NCI-H82 (cell line): Measurements from ENCODE around the gene PPM1M.

Experiments
- DNase-seq: peaks from one replicate; lab custom pipeline; 2025; lab: John Stamatoyannopoulos, UW

PPM1M gene

DNA sequence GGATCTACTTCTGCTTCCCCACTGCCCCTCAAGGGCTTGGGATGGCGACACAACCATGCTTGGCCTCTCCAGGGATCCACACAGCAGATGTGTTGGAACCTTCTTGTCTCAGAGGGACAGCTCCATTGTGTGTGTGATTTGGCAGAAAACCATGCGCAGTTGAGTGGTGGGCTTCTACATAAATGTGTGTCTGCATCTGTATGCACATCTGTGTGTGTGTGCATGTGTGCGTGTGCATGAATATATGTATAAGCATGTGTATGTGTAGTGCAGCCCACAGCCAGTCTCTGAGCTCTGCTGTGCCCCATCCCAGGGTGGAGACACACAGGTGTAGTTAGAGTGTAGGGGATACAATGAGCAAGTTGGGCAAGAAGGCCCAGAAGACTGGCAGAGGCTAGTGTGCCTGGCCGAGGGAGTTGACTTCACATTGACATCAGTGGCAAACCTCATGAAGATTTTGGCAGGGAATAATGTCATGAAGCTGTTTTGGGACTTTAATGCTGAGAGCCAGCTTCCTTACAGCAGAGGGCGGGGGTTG, 50.2 kb downstream of the PPM1M start:
- no peak for DNase-seq

DNA sequence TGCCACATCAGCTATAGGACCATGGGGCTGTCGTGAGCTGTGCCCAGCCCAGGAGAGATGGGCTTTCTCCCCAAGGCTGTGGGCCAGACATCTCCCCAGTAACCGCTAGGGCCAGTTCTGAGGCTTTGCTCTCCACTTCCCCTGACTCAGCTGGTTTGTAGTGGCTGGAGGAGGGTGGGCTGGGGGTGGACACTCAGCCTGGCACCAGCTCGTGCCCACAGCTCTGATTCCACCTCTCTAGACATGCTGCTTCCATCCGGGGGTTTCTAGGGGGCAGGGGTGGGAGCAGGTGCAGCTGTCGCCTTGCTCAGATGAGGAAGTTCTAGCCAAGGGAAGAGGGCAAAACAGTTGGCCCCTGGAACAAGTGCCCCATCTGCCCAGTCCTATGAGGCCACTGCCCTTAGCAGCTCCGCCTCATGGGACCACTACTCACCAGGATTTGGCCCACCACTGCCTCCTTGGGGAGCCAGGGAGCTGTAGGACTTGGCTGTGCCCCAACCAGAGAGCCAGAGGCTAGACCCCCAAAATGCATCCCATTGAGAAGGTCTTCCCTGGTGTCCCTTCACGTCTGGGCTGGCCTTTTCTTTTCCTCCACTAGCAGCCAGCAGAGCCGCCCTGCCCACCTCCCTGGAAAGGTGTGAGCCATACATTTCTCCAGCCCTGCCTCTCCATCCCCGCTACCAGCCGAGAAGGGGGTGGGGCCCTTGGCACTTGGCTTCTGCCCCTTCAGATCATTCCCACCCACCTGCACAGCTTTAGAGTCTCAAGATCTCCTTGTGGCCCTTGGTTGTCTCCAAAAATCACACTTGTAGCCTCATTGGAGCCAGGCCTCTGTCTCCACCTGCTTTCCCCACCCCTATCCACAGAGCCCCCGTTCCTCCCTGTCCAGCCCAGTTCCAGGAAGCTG, 51.9 kb downstream of the PPM1M start:
- no peak for DNase-seq

DNA sequence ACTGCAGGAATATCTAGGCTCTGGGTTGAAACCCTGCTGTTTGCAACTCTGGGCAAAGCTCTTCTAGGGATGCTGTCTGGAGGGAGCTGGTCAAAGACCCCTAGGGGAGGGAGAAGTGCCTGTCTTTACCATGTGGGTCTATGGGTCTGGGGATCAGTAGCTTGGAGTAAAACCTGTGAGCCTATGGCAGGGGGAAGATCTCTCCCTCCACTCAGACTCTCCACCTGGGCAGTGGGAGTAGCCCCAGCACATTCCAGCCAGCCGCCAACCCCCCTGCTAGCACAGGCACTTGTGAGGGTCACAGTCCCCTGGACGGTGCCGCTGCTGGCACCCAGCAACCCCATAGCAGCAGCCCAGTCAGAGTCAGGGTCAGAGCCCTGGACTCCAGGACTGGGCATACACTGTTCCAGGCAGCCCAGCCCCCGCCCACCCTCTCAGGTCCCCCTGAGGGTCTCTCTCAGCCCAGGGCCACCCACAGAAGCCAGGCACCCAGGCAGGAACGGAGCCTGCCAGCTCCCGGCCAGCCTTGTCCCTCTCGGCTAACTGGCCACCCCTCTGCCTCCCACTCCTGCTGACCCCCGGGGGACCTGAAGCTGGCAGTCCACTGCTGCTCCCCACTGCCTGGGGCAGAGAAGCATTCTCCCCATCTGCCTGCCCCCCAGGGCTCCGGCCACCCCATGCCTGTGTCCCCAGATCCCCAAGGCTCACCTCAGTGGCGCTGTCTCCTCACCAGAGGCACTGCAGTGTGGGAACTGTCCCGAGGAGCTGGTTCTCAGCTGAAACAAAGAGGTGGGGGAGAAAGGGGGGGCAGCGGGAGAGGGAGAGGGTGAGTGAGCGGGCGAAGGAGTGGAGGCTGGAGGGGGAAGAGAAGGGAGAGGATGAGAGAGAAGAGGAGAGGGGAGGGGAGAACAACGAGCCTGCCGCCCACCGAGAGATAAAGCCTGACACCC, 52.9 kb downstream of the PPM1M start:
- DNase-seq: peak; percentile 10

DNA sequence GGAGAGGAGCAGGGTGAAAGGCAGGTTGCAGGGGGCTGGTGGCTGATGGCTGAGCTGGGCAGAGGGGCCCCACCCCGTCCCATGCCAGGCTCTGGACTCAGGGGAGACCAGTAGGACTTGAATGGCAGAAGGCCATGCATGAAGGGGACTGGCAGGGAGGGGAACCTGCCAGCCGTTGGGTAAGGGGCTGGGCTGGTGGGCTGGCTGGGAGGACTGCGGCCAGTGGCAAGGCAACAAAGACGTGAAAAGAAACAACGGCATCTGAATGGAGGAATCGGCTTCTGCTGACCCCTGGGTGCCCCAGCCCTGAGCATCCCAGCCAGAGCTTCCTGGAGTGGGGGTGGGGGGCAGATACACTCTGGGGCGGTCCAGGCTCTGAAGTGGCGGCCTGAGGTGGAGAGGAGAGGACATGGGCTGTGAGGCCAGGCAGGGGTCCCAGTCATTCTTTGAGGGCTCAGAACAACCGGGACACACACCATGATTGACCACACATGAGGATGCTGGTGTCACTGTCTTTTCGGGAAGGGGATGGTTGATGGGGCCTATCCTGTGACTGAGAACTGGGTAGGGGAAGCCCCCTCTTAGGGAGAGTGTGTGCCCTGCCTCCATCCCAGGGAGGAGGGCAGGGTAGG, 53.8 kb downstream of the PPM1M start:
- DNase-seq: no peak
